Measurements from ENCODE around the gene GATA5.

The GATA5 gene

DNA sequence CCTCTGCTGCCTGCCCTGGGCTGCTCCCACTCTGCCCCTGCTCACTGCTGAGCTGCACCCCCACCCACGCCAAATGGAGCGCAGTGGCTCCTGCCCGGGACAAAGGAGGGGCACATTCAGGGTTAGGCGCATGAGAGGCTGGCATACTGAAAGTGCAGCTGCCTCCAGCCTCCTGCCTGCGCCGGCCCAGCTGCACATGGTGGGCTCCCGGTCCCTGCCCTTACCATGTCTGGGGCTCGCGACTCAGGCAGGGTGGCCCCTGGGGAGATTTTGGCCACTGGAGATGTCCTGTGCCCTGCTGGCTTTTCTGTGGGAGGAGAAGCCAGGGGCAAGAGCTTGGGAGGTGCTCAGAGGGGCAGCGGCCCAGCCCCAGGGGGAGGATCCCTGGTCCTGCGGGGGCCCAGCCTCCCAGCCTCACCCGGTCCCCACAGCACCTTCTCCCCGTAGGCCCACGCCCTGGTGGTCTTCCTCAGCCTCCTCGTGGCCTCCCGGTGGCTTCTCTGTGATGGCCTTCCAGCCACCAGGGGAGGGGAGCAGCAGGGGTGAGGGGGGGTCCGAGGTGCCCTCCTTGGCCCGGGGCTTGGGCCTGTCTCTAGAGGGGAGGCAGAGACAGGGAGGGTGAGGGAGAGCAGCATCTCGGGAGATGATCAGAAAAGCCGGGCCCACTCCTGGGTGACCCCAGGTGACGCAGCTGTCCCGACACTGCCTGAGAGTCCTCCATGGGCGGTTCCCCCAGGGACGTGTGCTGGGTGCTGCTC is 60.3 kb downstream of the GATA5 start:
- no peak overlapping the region for H3K4me3 ChIP-seq (ENCODE audit: low read depth in 1 of 2, low read length in 2 of 2)
- no peak overlapping the region for H3K27ac ChIP-seq (ENCODE audit: low read depth, low read length)
- no peaks in the 10 kb centered on the region for H3K36me3 ChIP-seq (ENCODE audit: insufficient read depth, low read length)
- no peaks in the 10 kb centered on the region for H3K9me3 ChIP-seq (ENCODE audit: low read length)
- peaks cover under 1% of the 10 kb centered on the region for H3K4me1 ChIP-seq (ENCODE audit: insufficient read depth, low read length)
- H3K27me3 ChIP-seq (ENCODE audit: control insufficient read depth in 1 of 2, insufficient read depth in 2 of 2, low read length in 2 of 2), result peaks cover 0 to 12% of the 10 kb centered on the region in 2 donors
- H3K9ac ChIP-seq (ENCODE audit: low read length), result no peak overlapping the region

GRCh38 chr20:62413896-62414481 is 61.8 kb downstream of the GATA5 start:
- no peak overlapping the region for H3K9ac ChIP-seq (ENCODE audit: low read length)
- peaks cover 12% of the 10 kb centered on the region for H3K4me1 ChIP-seq (ENCODE audit: insufficient read depth, low read length)
- H3K9me3 ChIP-seq (ENCODE audit: low read length), result no peaks in the 10 kb centered on the region
- H3K4me3 ChIP-seq (ENCODE audit: low read depth in 1 of 2, low read length in 2 of 2), result no peak overlapping the region
- H3K27me3 ChIP-seq (ENCODE audit: control insufficient read depth in 1 of 2, insufficient read depth in 2 of 2, low read length in 2 of 2), result peaks cover 0 to 12% of the 10 kb centered on the region in 2 donors
- no peak overlapping the region for H3K27ac ChIP-seq (ENCODE audit: low read depth, low read length)
- H3K36me3 ChIP-seq (ENCODE audit: insufficient read depth, low read length), result no peaks in the 10 kb centered on the region
